Liver (tissue), 9 donors: ENCODE data around the gene HNRNPC. TPM values are rescaled to one million over a fixed set of nuclear protein-coding genes. Genes with fewer than 3 reads are reported as not detected.

Experiments used
- DNase-seq: peaks from one replicate; pipeline ENCODE4 v3.0.0-alpha.2; 2017; ENCODE audit warnings: low spot score
- H3K27ac ChIP-seq, 2 donors: one replicate each; pipeline ENCODE4 v1.7.0; 2013; ENCODE audit warnings: inconsistent platforms in 2 of 2, low read length in 2 of 2, control low read depth in 1 of 2, low read depth in 1 of 2, mild to moderate bottlenecking in 1 of 2
- H3K27me3 ChIP-seq, 4 donors: one replicate each; pipeline versions ENCODE4 v1.6.1 to v1.7.0; 2013; ENCODE audit warnings: low read length in 3 of 4, inconsistent platforms in 1 of 4, mild to moderate bottlenecking in 1 of 4, moderate library complexity in 1 of 4; ENCODE audit not compliant: control insufficient read depth in 4 of 4, insufficient read depth in 4 of 4
- H3K36me3 ChIP-seq, 4 donors: one replicate each; pipeline versions ENCODE4 v1.6.1 to v1.7.0; 2013; ENCODE audit warnings: low read length in 3 of 4, mild to moderate bottlenecking in 3 of 4, low read depth in 1 of 4, moderate library complexity in 1 of 4; ENCODE audit not compliant: control insufficient read depth in 4 of 4, insufficient read depth in 3 of 4
- H3K4me1 ChIP-seq, 4 donors: one replicate each; pipeline versions ENCODE4 v1.6.1 to v1.7.0; 2013; ENCODE audit warnings: low read length in 3 of 4, mild to moderate bottlenecking in 3 of 4, moderate library complexity in 1 of 4; ENCODE audit not compliant: control insufficient read depth in 4 of 4, insufficient read depth in 4 of 4
- H3K4me3 ChIP-seq, 3 donors: one replicate each; pipeline versions ENCODE4 v1.6.1 to v1.7.0; 2013; ENCODE audit warnings: low read length in 3 of 3, control low read depth in 1 of 3, low read depth in 1 of 3, mild to moderate bottlenecking in 1 of 3
- H3K9ac ChIP-seq, 2 donors: one replicate each; pipeline ENCODE4 v1.7.0; 2013; ENCODE audit warnings: low read length in 2 of 2, mild to moderate bottlenecking in 2 of 2, moderate library complexity in 2 of 2, control low read depth in 1 of 2, low read depth in 1 of 2
- H3K9me3 ChIP-seq, 4 donors: one replicate each; pipeline versions ENCODE4 v1.6.1 to v1.7.0; 2013; ENCODE audit warnings: low read length in 3 of 4; ENCODE audit not compliant: control insufficient read depth in 4 of 4
- ATF3 ChIP-seq: IDR thresholded peaks from 2 replicates; pipeline ENCODE4 v1.6.1; 2016; ENCODE audit warnings: antibody characterized with exemption
- CTCF ChIP-seq: fragments of 150-350 bp; IDR thresholded peaks from 2 replicates; pipeline ENCODE4 v1.5.1; 2017; ENCODE audit warnings: improper control_type of control experiment, low read depth, low read length; ENCODE audit not compliant: missing input control
- EGR1 ChIP-seq, 2 donors: IDR thresholded peaks; 2 replicates each; pipeline ENCODE4 v1.6.1; 2016 to 2018; ENCODE audit warnings: antibody characterized with exemption in 2 of 2, low read depth in 2 of 2
- FOXA1 ChIP-seq: IDR thresholded peaks from 2 replicates; pipeline ENCODE4 v1.6.1; 2016; ENCODE audit warnings: antibody characterized with exemption
- FOXA2 ChIP-seq: IDR thresholded peaks from 2 replicates; pipeline ENCODE4 v1.6.1; 2016; ENCODE audit warnings: antibody characterized with exemption
- GABPA ChIP-seq, 2 donors: IDR thresholded peaks in 1 of 2; conservative IDR thresholded peaks in 1 of 2; 2 replicates each; pipeline ENCODE4 v1.6.1; 2016; ENCODE audit warnings: antibody characterized with exemption in 2 of 2, mild to moderate bottlenecking in 1 of 2, moderate library complexity in 1 of 2
- HNF4A ChIP-seq, 2 donors: conservative IDR thresholded peaks; 2 replicates each; pipeline ENCODE4 v1.6.1; 2016; ENCODE audit warnings: antibody characterized with exemption in 2 of 2, mild to moderate bottlenecking in 2 of 2
- HNF4G ChIP-seq: IDR thresholded peaks from 2 replicates; pipeline ENCODE4 v1.6.1; 2016; ENCODE audit warnings: antibody characterized with exemption
- JUND ChIP-seq, 2 donors: IDR thresholded peaks; 2 replicates each; pipeline ENCODE4 v1.6.1; 2016; ENCODE audit warnings: antibody characterized with exemption in 2 of 2
- MAX ChIP-seq: IDR thresholded peaks from 2 replicates; pipeline ENCODE4 v1.6.1; 2016; ENCODE audit warnings: antibody characterized with exemption
- NR2F2 ChIP-seq: IDR thresholded peaks from 2 replicates; pipeline ENCODE4 v1.6.1; 2016; ENCODE audit warnings: antibody characterized with exemption
- RAD21 ChIP-seq, 2 donors: IDR thresholded peaks; 2 replicates each; pipeline ENCODE4 v1.6.1; 2016; ENCODE audit warnings: antibody characterized with exemption in 2 of 2, mild to moderate bottlenecking in 2 of 2
- REST ChIP-seq: IDR thresholded peaks from 2 replicates; pipeline ENCODE4 v1.6.1; 2016; ENCODE audit warnings: antibody characterized with exemption, mild to moderate bottlenecking
- RXRA ChIP-seq, 2 donors: IDR thresholded peaks; 2 replicates each; pipeline ENCODE4 v1.6.1; 2017 to 2018; ENCODE audit warnings: antibody characterized with exemption in 2 of 2, mild to moderate bottlenecking in 1 of 2
- SP1 ChIP-seq: IDR thresholded peaks from 2 replicates; pipeline ENCODE4 v1.6.1; 2018; ENCODE audit warnings: antibody characterized with exemption, mild to moderate bottlenecking
- TAF1 ChIP-seq: conservative IDR thresholded peaks from 2 replicates; pipeline ENCODE4 v1.6.1; 2016; ENCODE audit warnings: antibody characterized with exemption, mild to moderate bottlenecking
- YY1 ChIP-seq: IDR thresholded peaks from 2 replicates; pipeline ENCODE4 v1.6.1; 2016; ENCODE audit warnings: antibody characterized with exemption, mild to moderate bottlenecking
- ZBTB33 ChIP-seq: IDR thresholded peaks from 2 replicates; pipeline ENCODE4 v1.6.1; 2016; ENCODE audit warnings: antibody characterized with exemption
- WGBS: extraction: QIAGEN DNeasy Blood & Tissue Kit; methylation state at CpG from one replicate; pipeline ENCODE4 v1.1.7; 2013; 5-methylcytosine and 5-hydroxymethylcytosine counted together
- polyA plus RNA-seq, 2 donors: library from polyadenylated mRNA; stranded (reverse) in 1 of 2; unstranded in 1 of 2; fragments of 200-250 nt in 1 of 2; fragments of >200 nt in 1 of 2; fragmentation: Nextera tagmentation in 1 of 2; extraction: Ambion mirVana in 1 of 2; gene quantifications; one replicate each; pipeline versions ENCODE4 v1.2.1 to v1.2.3, GENCODE V29; 2013 to 2015
- total RNA-seq, 2 donors: library from RNA; depleted of rRNA; stranded (reverse); fragments of >200 nt; gene quantifications; one replicate each; pipeline ENCODE4 v1.2.3, GENCODE V29; 2014
- donor health status: healthy.
- donor health status: healthy.
- donor health status: healthy.
- donor health status: healthy.
- donor health status: healthy.

Gene HNRNPC
- total and polyA plus RNA-seq, 4 donors: 119 to 384 (median 270) TPM

GRCh38 chr14:21197418-21198205 lies 71.6 kb downstream of the HNRNPC start:
- Histone ChIP-seq H3K9me3 (no peaks in the 10 kb centered on the region), H3K4me3 (no peak overlapping the region), H3K36me3 (no peaks in the 10 kb centered on the region), H3K9ac (no peak overlapping the region), H3K27ac (no peak overlapping the region), H3K4me1 (no peaks in the 10 kb centered on the region), H3K27me3 (no peaks in the 10 kb centered on the region)
- WGBS: 94% methylated on average over 2 of the region's 2 CpGs
- no peak for TF ChIP-seq ATF3
- no peak for TF ChIP-seq NR2F2
- no peak for TF ChIP-seq HNF4G
- no peak for DNase-seq

GRCh38 chr14:21194597-21194996 lies 74.6 kb downstream of the HNRNPC start:
- peaks cover 0 to 7% (median 3%) of the 10 kb centered on the region in 4 donors for H3K4me1 ChIP-seq

More at GRCh38 chr14:21194597-21194996, 74.6 kb downstream of the HNRNPC start:
- Histone ChIP-seq H3K27me3 (no peaks in the 10 kb centered on the region), H3K4me3 (no peak overlapping the region), H3K27ac (no peak overlapping the region), H3K9me3 (no peaks in the 10 kb centered on the region), H3K9ac (no peak overlapping the region), H3K36me3 (no peaks in the 10 kb centered on the region)
- TF ChIP-seq JUND (IDR thresholded peaks at IDR 0.05) (no peak), EGR1 (IDR thresholded peaks at IDR 0.05; ENCODE audit: low read depth in 2 of 2) (no peak), RAD21 (IDR thresholded peaks at IDR 0.05) (no peak), REST (no peak), SP1 (no peak), HNF4G (no peak), TAF1 (no peak), NR2F2 (no peak), ATF3 (no peak), RXRA (IDR thresholded peaks at IDR 0.05) (no peak), FOXA1 (no peak), ZBTB33 (no peak), CTCF (no peak), YY1 (no peak), HNF4A (conservative IDR thresholded peaks at IDR 0.05) (no peak), MAX (no peak), FOXA2 (no peak), GABPA (IDR thresholded peaks at IDR 0.05 in 1 of 2, conservative IDR thresholded peaks at IDR 0.05 in 1 of 2) (no peak)
- no peak for DNase-seq
